Panc1 (cell line): ENCODE data around the gene ZNF32. TPM values are rescaled to one million over a fixed set of nuclear protein-coding genes. Genes with fewer than 3 reads are reported as not detected.
A peak's percentile ranks its signal among the peaks of the same experiment; 100 is the strongest.

Source experiments
- ATAC-seq: fragments of 200-7000 bp; cut with Tn5 transposase; 2 replicates; pipeline ENCODE4 v1.9.1; 2020; ENCODE audit warnings: mild to moderate bottlenecking, moderate library complexity
- BruUV-seq: library from RNA; stranded (reverse); fragments of 400-500 nt; replicated peaks from 2 replicates; lab custom pipeline; 2021; lab: Mats Ljungman, UMichigan
- CTCF ChIA-PET: fragments of 300-600 bp; sonication (Branson Sonifier 250); formaldehyde crosslinking; loops from one replicate; lab custom pipeline; 2022; ENCODE audit warnings: antibody characterized with exemption; lab: Charles Lee
- POLR2A ChIA-PET: fragments of 300-600 bp; sonication (Branson Sonifier 250); formaldehyde crosslinking; loops from one replicate; lab custom pipeline; 2022; ENCODE audit warnings: antibody characterized with exemption; lab: Charles Lee
- DNase-seq: peaks from one replicate; pipeline ENCODE4 v3.0.0-alpha.2; 2010; ENCODE audit warnings: low read depth, low spot score
- H3K27ac ChIP-seq: 2 replicates; pipeline ENCODE4 v1.5.1; 2011; ENCODE audit warnings: mild to moderate bottlenecking, low read length, inconsistent platforms
- H3K27me3 ChIP-seq: fragments of 200-500 bp; sonication (Bioruptor generic); 2 replicates; pipeline ENCODE4 v1.6.0; 2014; ENCODE audit warnings: low read length, inconsistent platforms; ENCODE audit not compliant: control insufficient read depth, insufficient read depth
- H3K36me3 ChIP-seq: fragments of 200-500 bp; sonication (Bioruptor generic); 2 replicates; pipeline ENCODE4 v1.5.1; 2014; ENCODE audit warnings: inconsistent platforms, mild to moderate bottlenecking, low read length, moderate library complexity; ENCODE audit not compliant: control insufficient read depth, insufficient read depth
- H3K4me1 ChIP-seq: 2 replicates; pipeline ENCODE4 v1.5.1; 2011; ENCODE audit warnings: inconsistent platforms, mild to moderate bottlenecking, low read length, moderate library complexity; ENCODE audit not compliant: control insufficient read depth, insufficient read depth
- H3K4me3 ChIP-seq, 2 experiments: 2 replicates each; pipeline ENCODE4 v1.5.1; 2011 to 2012; ENCODE audit warnings: low read depth in 2 of 2, low read length in 2 of 2, mild to moderate bottlenecking in 2 of 2, inconsistent platforms in 1 of 2, moderate library complexity in 1 of 2
- H3K9me3 ChIP-seq: fragments of 200-500 bp; sonication (Bioruptor generic); 2 replicates; pipeline ENCODE4 v1.5.1; 2014; ENCODE audit warnings: low read depth, mild to moderate bottlenecking, inconsistent platforms, low read length, moderate library complexity; ENCODE audit not compliant: control insufficient read depth, insufficient read depth
- POLR2AphosphoS5 ChIP-seq: IDR thresholded peaks from 2 replicates; pipeline ENCODE4 v1.6.1; 2012; ENCODE audit warnings: mild to moderate bottlenecking, low read depth, low read length, moderate library complexity
- SIN3A ChIP-seq: IDR thresholded peaks from 2 replicates; pipeline ENCODE4 v1.6.1; 2012; ENCODE audit warnings: low read depth, mild to moderate bottlenecking, low read length, moderate library complexity, borderline replicate concordance; ENCODE audit not compliant: insufficient read depth
- TCF7L2 ChIP-seq: IDR thresholded peaks from 2 replicates; pipeline ENCODE4 v1.6.1; 2011; ENCODE audit warnings: mild to moderate bottlenecking, low read depth, low read length, inconsistent platforms
- in situ Hi-C: cut with HindIII; loops from 2 replicates; pipeline ENCODE4 v1.10.0; 2016; ENCODE audit warnings: low sequenced_read_pairs, low pct_unique_long_range_greater_than_20kb
- intact Hi-C: fragments of 100-400 bp; cut with micrococcal nuclease; formaldehyde crosslinking; loops from one replicate; pipeline ENCODE4 v1.10.0; 2022; ENCODE audit not compliant: unreplicated experiment
- total RNA-seq: library from RNA; stranded (reverse); gene quantifications from one replicate; pipeline ENCODE4 v1.2.1, GENCODE V29; 2021; ENCODE audit not compliant: unreplicated experiment
- TF ChIP-seq, protein P1 (sequence below): fragments of 450-650 bp; IDR thresholded peaks from 2 replicates; pipeline ENCODE4 v1.5.1; 2017; ENCODE audit warnings: mild to moderate bottlenecking
- TF ChIP-seq, protein P2 (sequence below), 2 experiments: IDR thresholded peaks; 2 replicates each; pipeline ENCODE4 v1.6.1; 2011 to 2012; ENCODE audit warnings: low read depth in 2 of 2, control low read depth in 1 of 2, low read length in 1 of 2, mild to moderate bottlenecking in 1 of 2, moderate library complexity in 1 of 2; ENCODE audit not compliant: insufficient read depth in 1 of 2

Gene ZNF32
- total RNA-seq, 1 experiment from 2014 or later = 35.6 TPM

- Histone ChIP-seq H3K9me3 (peaks cover 20% of the 10 kb centered on the region; the same call in 1 of the 2 replicates), H3K27ac (peak overlapping the region; percentile 87), H3K27me3 (no peaks in the 10 kb centered on the region), H3K4me3 (peak overlapping the region; percentile 65 to 88), H3K36me3 (no peaks in the 10 kb centered on the region), H3K4me1 (0 out of 2 replicates have a peak, but pooled peaks cover 3% of the 10 kb centered on the region)
- intact Hi-C loops (no loop called here), in situ Hi-C loops (no loop called here)
- ChIA-PET POLR2A (no interaction called here), CTCF (no interaction called here)
- TF ChIP-seq, protein P1, sequence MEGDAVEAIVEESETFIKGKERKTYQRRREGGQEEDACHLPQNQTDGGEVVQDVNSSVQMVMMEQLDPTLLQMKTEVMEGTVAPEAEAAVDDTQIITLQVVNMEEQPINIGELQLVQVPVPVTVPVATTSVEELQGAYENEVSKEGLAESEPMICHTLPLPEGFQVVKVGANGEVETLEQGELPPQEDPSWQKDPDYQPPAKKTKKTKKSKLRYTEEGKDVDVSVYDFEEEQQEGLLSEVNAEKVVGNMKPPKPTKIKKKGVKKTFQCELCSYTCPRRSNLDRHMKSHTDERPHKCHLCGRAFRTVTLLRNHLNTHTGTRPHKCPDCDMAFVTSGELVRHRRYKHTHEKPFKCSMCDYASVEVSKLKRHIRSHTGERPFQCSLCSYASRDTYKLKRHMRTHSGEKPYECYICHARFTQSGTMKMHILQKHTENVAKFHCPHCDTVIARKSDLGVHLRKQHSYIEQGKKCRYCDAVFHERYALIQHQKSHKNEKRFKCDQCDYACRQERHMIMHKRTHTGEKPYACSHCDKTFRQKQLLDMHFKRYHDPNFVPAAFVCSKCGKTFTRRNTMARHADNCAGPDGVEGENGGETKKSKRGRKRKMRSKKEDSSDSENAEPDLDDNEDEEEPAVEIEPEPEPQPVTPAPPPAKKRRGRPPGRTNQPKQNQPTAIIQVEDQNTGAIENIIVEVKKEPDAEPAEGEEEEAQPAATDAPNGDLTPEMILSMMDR = no peak
- TF ChIP-seq SIN3A (no peak), POLR2AphosphoS5 (no peak), TCF7L2 (no peak)
- TF ChIP-seq, protein P2, sequence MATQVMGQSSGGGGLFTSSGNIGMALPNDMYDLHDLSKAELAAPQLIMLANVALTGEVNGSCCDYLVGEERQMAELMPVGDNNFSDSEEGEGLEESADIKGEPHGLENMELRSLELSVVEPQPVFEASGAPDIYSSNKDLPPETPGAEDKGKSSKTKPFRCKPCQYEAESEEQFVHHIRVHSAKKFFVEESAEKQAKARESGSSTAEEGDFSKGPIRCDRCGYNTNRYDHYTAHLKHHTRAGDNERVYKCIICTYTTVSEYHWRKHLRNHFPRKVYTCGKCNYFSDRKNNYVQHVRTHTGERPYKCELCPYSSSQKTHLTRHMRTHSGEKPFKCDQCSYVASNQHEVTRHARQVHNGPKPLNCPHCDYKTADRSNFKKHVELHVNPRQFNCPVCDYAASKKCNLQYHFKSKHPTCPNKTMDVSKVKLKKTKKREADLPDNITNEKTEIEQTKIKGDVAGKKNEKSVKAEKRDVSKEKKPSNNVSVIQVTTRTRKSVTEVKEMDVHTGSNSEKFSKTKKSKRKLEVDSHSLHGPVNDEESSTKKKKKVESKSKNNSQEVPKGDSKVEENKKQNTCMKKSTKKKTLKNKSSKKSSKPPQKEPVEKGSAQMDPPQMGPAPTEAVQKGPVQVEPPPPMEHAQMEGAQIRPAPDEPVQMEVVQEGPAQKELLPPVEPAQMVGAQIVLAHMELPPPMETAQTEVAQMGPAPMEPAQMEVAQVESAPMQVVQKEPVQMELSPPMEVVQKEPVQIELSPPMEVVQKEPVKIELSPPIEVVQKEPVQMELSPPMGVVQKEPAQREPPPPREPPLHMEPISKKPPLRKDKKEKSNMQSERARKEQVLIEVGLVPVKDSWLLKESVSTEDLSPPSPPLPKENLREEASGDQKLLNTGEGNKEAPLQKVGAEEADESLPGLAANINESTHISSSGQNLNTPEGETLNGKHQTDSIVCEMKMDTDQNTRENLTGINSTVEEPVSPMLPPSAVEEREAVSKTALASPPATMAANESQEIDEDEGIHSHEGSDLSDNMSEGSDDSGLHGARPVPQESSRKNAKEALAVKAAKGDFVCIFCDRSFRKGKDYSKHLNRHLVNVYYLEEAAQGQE (IDR thresholded peaks at IDR 0.05; ENCODE audit: insufficient read depth in 1 of 2, low read depth in 2 of 2, low read length in 1 of 2) = no peak
- BruUV-seq = no TSS peak
- no peak for DNase-seq
- ATAC-seq = no peak
These were observed 41.5 kb downstream of the ZNF32 start for GRCh38 chr10:43607199-43607573.

GRCh38 chr10:43606323-43607198 lies 42.1 kb downstream of the ZNF32 start, which contains the start of gene ZNF485:
ZNF485 (plus strand) TSS chr10:43606438; CDS start chr10:43607051, 613 bp downstream.
- CTCF ChIA-PET = no interaction called here
- peak; percentile 98 for ATAC-seq
- in situ Hi-C loops = no loop called here
- Histone ChIP-seq H3K4me3 (peak within 1 kb of the TSS; percentile 65 to 88), H3K4me1 (0 out of 2 replicates have a peak, but pooled peaks cover 3% of the 10 kb centered on the region), H3K27ac (peak within 1 kb of the TSS; percentile 87), H3K9me3 (peaks cover 14% of the 10 kb centered on the region; the same call in 1 of the 2 replicates), H3K36me3 (no peaks in the 10 kb centered on the region), H3K27me3 (no peaks in the 10 kb centered on the region)
- intact Hi-C loops = no loop called here
- no peak for DNase-seq
- POLR2A ChIA-PET = interaction anchor here (0.6 to 0.7 kb wide), 2 partner anchors 101 to 1262 kb away, joined by 3 to 4 read pairs; no protein-coding TSS in a partner anchor
- no TSS peak for BruUV-seq
- TF ChIP-seq TCF7L2 = no peak
- TF ChIP-seq, protein P1 = no peak
- TF ChIP-seq, protein P2 (IDR thresholded peaks at IDR 0.05; ENCODE audit: insufficient read depth in 1 of 2, low read depth in 2 of 2, low read length in 1 of 2) = no peak
- peak; percentile 96 for TF ChIP-seq POLR2AphosphoS5
- TF ChIP-seq SIN3A = 0 out of 2 replicates have a peak, but pooled peaks have one; percentile 86
